NCI-H146 treated with DMSO at 0.1 percent for 48 hours (cell line): ENCODE measurements around the gene AMMECR1.
"Not testable (repeated sequence)": the region's sequence is repeated elsewhere in the genome, so short reads cannot be mapped to it uniquely, and the experiment has no call there.

ENCODE experiments used
- DNase-seq: peaks from one replicate; lab custom pipeline; 2025; ENCODE audit not compliant: unreplicated experiment; lab: John Stamatoyannopoulos, UW

AMMECR1 gene

GRCh38 chrX:110173192-110174175 is 144.4 kb downstream of the AMMECR1 start:
- DNase-seq = no peak

GRCh38 chrX:110172215-110172614 is 145.7 kb downstream of the AMMECR1 start:
- DNase-seq = no peak

GRCh38 chrX:110171442-110171841 is 146.4 kb downstream of the AMMECR1 start:
- DNase-seq = no peak

GRCh38 chrX:110170029-110170428 is 147.9 kb downstream of the AMMECR1 start:
- DNase-seq = no peak

GRCh38 chrX:110168585-110168984 is 149.3 kb downstream of the AMMECR1 start:
- no peak for DNase-seq

- no peak for DNase-seq
Measured at GRCh38 chrX:110167952-110168451, 149.9 kb downstream of the AMMECR1 start.

GRCh38 chrX:110163488-110163887 is 154.4 kb downstream of the AMMECR1 start:
- no peak for DNase-seq

- DNase-seq = no peak
Measured at GRCh38 chrX:110162867-110163266, 155.0 kb downstream of the AMMECR1 start.

GRCh38 chrX:110162131-110162530 is 155.8 kb downstream of the AMMECR1 start:
- DNase-seq = no peak

GRCh38 chrX:110161361-110161686 is 156.6 kb downstream of the AMMECR1 start:
- no peak for DNase-seq

GRCh38 chrX:110159865-110160264 is 158.0 kb downstream of the AMMECR1 start:
- no peak for DNase-seq

- no peak for DNase-seq
Measured at GRCh38 chrX:110159235-110159634, 158.7 kb downstream of the AMMECR1 start.

GRCh38 chrX:110157444-110157843 is 160.4 kb downstream of the AMMECR1 start:
- DNase-seq = no peak

GRCh38 chrX:110156167-110156754 is 161.6 kb downstream of the AMMECR1 start:
- DNase-seq = no peak

- no peak for DNase-seq
Measured at GRCh38 chrX:110155759-110156158, 162.1 kb downstream of the AMMECR1 start.

GRCh38 chrX:110154328-110154727 is 163.6 kb downstream of the AMMECR1 start:
- DNase-seq = not testable (repeated sequence)

- no peak for DNase-seq
Measured at GRCh38 chrX:110153896-110154295, 164.0 kb downstream of the AMMECR1 start.

- DNase-seq = no peak
Measured at GRCh38 chrX:110153244-110153643, 164.6 kb downstream of the AMMECR1 start.

- DNase-seq = no peak
Measured at GRCh38 chrX:110146521-110146920, 171.4 kb downstream of the AMMECR1 start.

GRCh38 chrX:110145854-110146253 is 172.0 kb downstream of the AMMECR1 start:
- no peak for DNase-seq

- no peak for DNase-seq
Measured at GRCh38 chrX:110145311-110145710, 172.6 kb downstream of the AMMECR1 start.
